ENCODE measurements around the gene SLC7A9.

The SLC7A9 gene

DNA sequence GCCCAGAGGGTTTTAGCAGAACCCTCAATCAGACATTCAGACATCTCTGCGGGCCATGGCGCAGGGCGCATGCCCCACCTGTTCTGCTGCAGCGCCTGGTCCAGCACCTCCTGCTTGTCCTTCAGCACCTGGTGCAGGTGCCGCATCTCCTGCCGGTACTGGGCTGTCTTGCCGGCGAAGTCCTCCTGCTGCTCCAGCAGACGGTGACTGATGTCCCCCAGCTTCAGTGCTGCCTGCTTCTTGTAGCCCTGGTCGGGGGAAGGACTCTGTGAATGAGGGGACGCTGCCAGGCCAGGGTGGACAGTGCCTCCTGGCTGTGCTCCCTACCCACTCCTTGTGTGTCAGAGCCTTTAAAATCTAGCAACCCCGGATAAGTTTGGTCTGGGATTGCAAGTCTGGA is 12.2 kb upstream of the SLC7A9 start:
- Histone ChIP-seq H3K36me3 (ENCODE audit: insufficient read depth, low read length) (peaks cover 5% of the 10 kb centered on the region; the same call in 1 of the 2 replicates), H3K4me3 (ENCODE audit: low read length) (no peak overlapping the region), H3K27ac (ENCODE audit: low read depth, low read length) (no peak overlapping the region), H3K9ac (ENCODE audit: low read depth, low read length) (no peak overlapping the region), H3K4me1 (ENCODE audit: insufficient read depth, low read length) (no peaks in the 10 kb centered on the region), H3K9me3 (ENCODE audit: insufficient read depth, low read depth, low read length) (no peaks in the 10 kb centered on the region), H3K27me3 (ENCODE audit: insufficient read depth, low read length) (no peaks in the 10 kb centered on the region)
- 96% methylated on average over 12 of the region's 12 CpGs for WGBS

DNA sequence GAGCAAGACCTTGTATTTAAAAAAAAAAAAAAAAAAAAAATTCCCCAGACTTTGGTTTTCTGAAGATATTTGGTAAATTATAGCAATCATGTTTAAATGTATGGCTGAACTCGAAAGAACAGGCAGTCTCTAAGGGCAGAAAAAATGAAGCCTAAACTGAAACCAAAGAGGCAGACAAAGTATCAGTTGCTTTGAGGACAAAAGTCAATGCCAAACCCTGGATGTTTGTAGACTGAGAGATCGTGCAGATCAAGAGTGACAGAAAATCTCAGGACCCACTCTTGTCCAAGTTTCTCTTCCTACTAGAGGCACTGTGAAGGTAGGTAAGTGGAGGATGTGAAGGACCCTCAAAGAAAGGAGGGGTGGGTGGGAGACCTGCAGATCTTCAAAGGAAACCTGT is 11.1 kb upstream of the SLC7A9 start:
- Histone ChIP-seq H3K9me3 (ENCODE audit: insufficient read depth, low read depth, low read length) (no peaks in the 10 kb centered on the region), H3K4me3 (ENCODE audit: low read length) (no peak overlapping the region), H3K27ac (ENCODE audit: low read depth, low read length) (no peak overlapping the region), H3K9ac (ENCODE audit: low read depth, low read length) (no peak overlapping the region), H3K36me3 (ENCODE audit: insufficient read depth, low read length) (peaks cover 5% of the 10 kb centered on the region; the same call in 1 of the 2 replicates), H3K4me1 (ENCODE audit: insufficient read depth, low read length) (peaks cover 2% of the 10 kb centered on the region), H3K27me3 (ENCODE audit: insufficient read depth, low read length) (no peaks in the 10 kb centered on the region)
- WGBS, result 87% methylated on average over 2 of the region's 2 CpGs

DNA sequence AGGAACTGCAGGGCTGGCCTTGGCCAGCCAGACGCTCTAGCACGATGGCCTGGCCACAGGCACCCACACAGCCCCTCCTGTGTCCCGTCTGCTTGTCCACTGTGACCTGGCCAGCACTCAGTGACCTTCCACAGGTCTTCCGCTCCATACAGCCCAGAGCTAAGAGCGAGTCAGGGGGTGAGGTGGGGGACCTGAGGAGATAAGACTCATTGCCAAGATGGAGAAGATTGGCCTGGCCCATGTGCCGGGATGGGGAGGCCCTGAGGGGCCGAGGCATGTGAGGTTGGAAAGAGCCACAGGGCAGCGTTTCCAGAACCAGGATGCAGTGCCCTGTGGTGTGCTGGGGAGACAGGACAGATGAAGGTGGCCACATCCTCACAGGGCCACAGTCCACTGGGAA is 10.2 kb upstream of the SLC7A9 start:
- peaks cover 5% of the 10 kb centered on the region; the same call in 1 of the 2 replicates for H3K36me3 ChIP-seq (ENCODE audit: insufficient read depth, low read length)
- no peak overlapping the region for H3K4me3 ChIP-seq (ENCODE audit: low read length)
- peaks cover 4% of the 10 kb centered on the region for H3K4me1 ChIP-seq (ENCODE audit: insufficient read depth, low read length)
- no peak overlapping the region for H3K27ac ChIP-seq (ENCODE audit: low read depth, low read length)
- no peak overlapping the region for H3K9ac ChIP-seq (ENCODE audit: low read depth, low read length)
- no peaks in the 10 kb centered on the region for H3K9me3 ChIP-seq (ENCODE audit: insufficient read depth, low read depth, low read length)
- WGBS, result 97% methylated on average over 8 of the region's 8 CpGs
- no peaks in the 10 kb centered on the region for H3K27me3 ChIP-seq (ENCODE audit: insufficient read depth, low read length)

DNA sequence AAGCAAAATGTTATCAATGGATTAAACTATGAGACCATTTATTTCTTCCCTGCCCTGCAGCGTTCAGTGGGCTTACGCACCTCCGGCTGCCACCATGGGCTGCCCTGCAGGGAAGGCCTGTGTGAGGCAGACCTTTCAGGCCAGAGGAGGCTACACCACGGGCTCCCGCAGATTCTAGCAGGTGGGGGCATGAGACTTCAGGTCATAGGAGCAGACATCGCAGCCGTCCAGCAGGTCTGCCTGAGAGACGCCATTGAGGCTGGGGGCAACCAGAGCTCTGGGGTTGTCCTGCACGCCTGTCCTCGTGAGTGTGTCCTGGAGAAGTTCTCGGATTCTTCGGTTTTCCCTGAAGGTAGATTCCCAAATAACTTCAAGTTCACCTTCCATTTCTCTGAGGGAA is 9.4 kb upstream of the SLC7A9 start:
- peaks cover 4% of the 10 kb centered on the region for H3K4me1 ChIP-seq (ENCODE audit: insufficient read depth, low read length)
- no peaks in the 10 kb centered on the region for H3K9me3 ChIP-seq (ENCODE audit: insufficient read depth, low read depth, low read length)
- peaks cover 5% of the 10 kb centered on the region; the same call in 1 of the 2 replicates for H3K36me3 ChIP-seq (ENCODE audit: insufficient read depth, low read length)
- H3K4me3 ChIP-seq (ENCODE audit: low read length), result no peak overlapping the region
- no peak overlapping the region for H3K27ac ChIP-seq (ENCODE audit: low read depth, low read length)
- H3K9ac ChIP-seq (ENCODE audit: low read depth, low read length), result no peak overlapping the region
- WGBS, result 95% methylated on average over 12 of the region's 12 CpGs
- H3K27me3 ChIP-seq (ENCODE audit: insufficient read depth, low read length), result no peaks in the 10 kb centered on the region

DNA sequence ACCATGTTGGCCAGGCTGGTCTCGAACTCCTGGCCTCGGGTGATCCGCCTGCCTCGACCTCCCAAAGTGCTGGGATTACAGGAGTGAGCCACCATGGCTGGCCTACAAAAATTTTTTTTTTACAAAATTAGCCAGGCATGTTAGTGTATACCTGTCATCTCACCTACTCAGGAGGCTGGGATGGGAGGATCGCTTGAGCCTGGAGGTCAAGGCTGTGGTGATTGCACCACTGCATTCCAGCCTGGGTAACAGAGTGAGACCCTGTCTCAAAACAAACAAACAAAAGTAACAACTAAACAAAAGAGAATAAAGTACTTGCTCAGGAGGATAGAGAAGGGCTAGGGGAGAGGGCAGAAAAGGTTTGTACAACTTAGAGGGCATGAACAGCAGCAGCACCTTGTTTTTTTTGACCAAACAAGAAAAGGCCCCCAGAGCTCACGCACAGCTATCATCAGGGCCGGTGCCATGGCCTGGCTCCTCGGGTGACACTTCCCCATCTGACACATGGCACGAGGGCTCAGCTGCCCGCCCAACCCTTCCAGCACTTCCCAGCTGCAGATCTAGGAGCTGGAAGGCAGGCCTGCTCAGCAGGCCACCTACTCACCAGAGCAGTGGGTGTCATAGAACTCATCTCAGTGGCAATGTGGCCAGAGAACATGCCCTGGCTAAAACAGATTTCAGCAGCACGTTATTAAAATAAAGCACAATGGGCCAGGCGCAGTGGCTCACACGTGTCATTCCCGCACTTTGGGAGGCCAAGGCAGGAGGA is 8.6 kb upstream of the SLC7A9 start:
- Histone ChIP-seq H3K4me3 (ENCODE audit: low read length) (no peak overlapping the region), H3K36me3 (ENCODE audit: insufficient read depth, low read length) (peaks cover 5% of the 10 kb centered on the region; the same call in 1 of the 2 replicates), H3K9me3 (ENCODE audit: insufficient read depth, low read depth, low read length) (no peaks in the 10 kb centered on the region), H3K4me1 (ENCODE audit: insufficient read depth, low read length) (peaks cover 4% of the 10 kb centered on the region), H3K27me3 (ENCODE audit: insufficient read depth, low read length) (no peaks in the 10 kb centered on the region), H3K27ac (ENCODE audit: low read depth, low read length) (no peak overlapping the region), H3K9ac (ENCODE audit: low read depth, low read length) (no peak overlapping the region)
- WGBS, result 94% methylated on average over 14 of the region's 14 CpGs

DNA sequence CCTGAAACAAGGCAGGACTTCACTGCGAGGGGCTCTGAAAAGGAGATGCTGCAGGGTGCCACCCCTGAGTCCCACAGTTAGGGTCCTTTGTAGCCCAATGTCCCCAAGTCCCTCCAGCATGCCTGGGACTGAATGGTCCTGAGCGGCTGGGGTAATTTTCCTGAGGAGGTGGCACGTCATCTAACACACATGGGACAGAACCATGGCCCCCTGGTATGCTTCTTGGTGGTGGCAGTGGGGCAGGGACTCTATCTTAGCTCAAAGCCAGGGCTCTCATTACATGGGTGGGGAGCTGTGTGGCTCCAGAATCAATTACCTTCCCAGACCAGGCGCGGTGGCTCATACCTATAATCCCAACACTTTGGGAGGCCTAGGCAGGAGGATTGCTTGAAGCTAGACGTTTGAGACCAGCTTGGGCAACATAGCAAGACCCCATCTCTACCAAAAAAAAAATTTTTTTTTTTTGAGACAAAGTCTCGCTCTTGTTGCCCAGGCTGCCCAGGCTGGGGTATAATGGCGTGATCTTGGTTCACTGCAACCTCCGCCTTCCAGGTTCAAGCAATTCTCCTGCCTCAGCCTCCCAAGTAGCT is 7.9 kb upstream of the SLC7A9 start:
- Histone ChIP-seq H3K36me3 (ENCODE audit: insufficient read depth, low read length) (peaks cover 5% of the 10 kb centered on the region; the same call in 1 of the 2 replicates), H3K27ac (ENCODE audit: low read depth, low read length) (no peak overlapping the region), H3K27me3 (ENCODE audit: insufficient read depth, low read length) (no peaks in the 10 kb centered on the region), H3K9me3 (ENCODE audit: insufficient read depth, low read depth, low read length) (no peaks in the 10 kb centered on the region), H3K4me1 (ENCODE audit: insufficient read depth, low read length) (peaks cover 4% of the 10 kb centered on the region), H3K9ac (ENCODE audit: low read depth, low read length) (no peak overlapping the region), H3K4me3 (ENCODE audit: low read length) (no peak overlapping the region)
- WGBS, result 95% methylated on average over 9 of the region's 9 CpGs

DNA sequence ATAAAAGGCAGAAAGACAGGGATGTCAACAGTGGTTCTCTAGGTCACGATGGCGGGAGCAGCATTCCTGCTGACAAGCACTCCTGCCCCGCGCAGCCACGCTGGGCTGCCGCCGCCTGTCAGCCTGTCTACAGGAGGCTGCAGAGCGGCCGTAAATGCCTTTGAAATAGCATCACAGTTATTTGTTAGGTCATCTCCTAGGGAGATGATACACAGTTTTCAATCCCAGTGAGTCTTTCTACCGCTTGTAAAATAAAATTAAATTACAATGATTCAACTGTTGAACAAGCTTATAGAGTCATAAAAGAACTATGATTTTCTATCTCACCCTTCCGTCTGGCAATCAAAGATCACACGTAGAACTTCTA is 7.3 kb upstream of the SLC7A9 start:
- WGBS, result 89% methylated on average over 12 of the region's 12 CpGs
- no peak overlapping the region for H3K9ac ChIP-seq (ENCODE audit: low read depth, low read length)
- no peaks in the 10 kb centered on the region for H3K27me3 ChIP-seq (ENCODE audit: insufficient read depth, low read length)
- no peak overlapping the region for H3K27ac ChIP-seq (ENCODE audit: low read depth, low read length)
- no peaks in the 10 kb centered on the region for H3K9me3 ChIP-seq (ENCODE audit: insufficient read depth, low read depth, low read length)
- peaks cover 4% of the 10 kb centered on the region for H3K4me1 ChIP-seq (ENCODE audit: insufficient read depth, low read length)
- H3K4me3 ChIP-seq (ENCODE audit: low read length), result no peak overlapping the region
- peaks cover 5% of the 10 kb centered on the region; the same call in 1 of the 2 replicates for H3K36me3 ChIP-seq (ENCODE audit: insufficient read depth, low read length)

DNA sequence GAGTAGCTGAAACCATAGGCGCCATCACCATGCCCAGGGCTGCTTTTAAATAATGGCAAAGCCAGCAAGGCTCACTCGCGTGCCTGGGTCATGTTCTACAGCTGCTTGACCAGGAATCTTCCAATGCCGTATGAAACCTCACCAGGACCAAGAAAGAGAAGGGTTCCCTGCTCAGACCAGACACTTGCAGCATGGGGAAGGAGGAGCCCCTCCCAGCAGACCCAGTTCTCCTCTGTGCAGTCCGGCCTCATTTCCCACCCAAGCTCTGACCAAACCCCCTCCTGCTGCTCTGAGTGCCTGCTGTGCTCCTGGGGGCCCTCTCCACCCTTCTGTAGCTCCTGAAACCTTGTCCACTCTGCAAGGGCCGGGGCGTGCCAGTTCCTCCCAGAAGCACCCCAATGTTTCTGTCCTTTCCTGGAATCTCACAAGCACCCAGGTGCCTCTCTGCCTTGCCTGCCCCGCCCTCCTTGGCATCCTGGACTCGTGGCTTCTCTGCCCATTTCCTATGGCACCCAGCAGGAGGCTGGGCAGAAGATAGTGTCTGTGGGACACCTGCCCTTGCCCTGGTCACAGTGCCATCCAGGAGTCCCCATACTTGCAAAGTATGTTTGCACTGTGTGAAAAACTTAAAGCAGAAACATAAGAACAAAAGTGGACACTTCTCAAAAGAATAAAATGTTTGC is 6.8 kb upstream of the SLC7A9 start:
- 91% methylated on average over 9 of the region's 9 CpGs for WGBS
- Histone ChIP-seq H3K9me3 (ENCODE audit: insufficient read depth, low read depth, low read length) (no peaks in the 10 kb centered on the region), H3K27ac (ENCODE audit: low read depth, low read length) (no peak overlapping the region), H3K4me3 (ENCODE audit: low read length) (no peak overlapping the region), H3K27me3 (ENCODE audit: insufficient read depth, low read length) (no peaks in the 10 kb centered on the region), H3K4me1 (ENCODE audit: insufficient read depth, low read length) (peaks cover 4% of the 10 kb centered on the region), H3K9ac (ENCODE audit: low read depth, low read length) (no peak overlapping the region), H3K36me3 (ENCODE audit: insufficient read depth, low read length) (peaks cover 5% of the 10 kb centered on the region; the same call in 1 of the 2 replicates)

DNA sequence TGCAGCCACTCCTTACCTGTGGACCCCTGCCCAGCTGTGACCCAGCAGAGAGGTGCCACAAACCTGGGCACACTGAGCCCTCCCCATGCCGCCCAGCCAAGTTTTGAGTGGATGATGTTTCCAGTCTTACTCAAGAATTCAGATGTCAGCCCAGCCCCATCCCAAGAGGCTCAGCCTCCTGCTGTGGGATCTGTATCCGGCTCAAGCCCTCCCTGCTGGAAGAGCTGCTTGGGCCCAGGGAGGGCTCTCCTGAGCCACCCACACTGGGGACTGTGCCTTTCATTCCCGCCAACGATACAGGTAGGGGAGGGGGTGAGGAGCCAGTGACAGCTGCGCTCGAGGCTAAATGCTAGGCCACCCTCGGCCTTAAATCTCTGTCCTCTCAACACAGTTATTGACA is 5.9 kb upstream of the SLC7A9 start:
- Histone ChIP-seq H3K27ac (ENCODE audit: low read depth, low read length) (no peak overlapping the region), H3K36me3 (ENCODE audit: insufficient read depth, low read length) (0 out of 2 replicates have a peak, but pooled peaks cover 5% of the 10 kb centered on the region), H3K9me3 (ENCODE audit: insufficient read depth, low read depth, low read length) (no peaks in the 10 kb centered on the region), H3K4me3 (ENCODE audit: low read length) (no peak overlapping the region), H3K27me3 (ENCODE audit: insufficient read depth, low read length) (no peaks in the 10 kb centered on the region), H3K4me1 (ENCODE audit: insufficient read depth, low read length) (peaks cover 4% of the 10 kb centered on the region), H3K9ac (ENCODE audit: low read depth, low read length) (no peak overlapping the region)
- WGBS, result 70% methylated on average over 7 of the region's 7 CpGs

DNA sequence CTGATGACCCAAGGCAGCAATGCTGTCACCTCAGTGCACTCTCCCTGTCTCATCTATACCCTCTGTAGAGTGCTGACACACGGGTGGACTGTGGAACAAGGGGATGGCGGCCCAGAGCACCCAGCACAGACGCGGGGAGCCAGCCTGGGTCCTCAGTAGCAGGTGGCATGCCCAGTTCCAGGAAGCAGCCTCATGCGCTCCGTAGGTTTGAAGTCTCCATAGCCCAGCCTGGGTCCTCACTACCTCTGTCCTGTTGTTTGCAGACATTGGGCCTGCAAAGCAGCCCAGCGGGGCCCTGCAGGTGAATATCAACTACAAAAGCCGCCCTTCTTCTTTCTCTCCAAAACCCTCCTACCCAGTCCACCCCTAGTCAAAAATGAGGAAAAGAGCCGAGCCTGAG is 5.0 kb upstream of the SLC7A9 start:
- 88% methylated on average over 9 of the region's 9 CpGs for WGBS
- H3K9me3 ChIP-seq (ENCODE audit: insufficient read depth, low read depth, low read length), result no peaks in the 10 kb centered on the region
- H3K4me1 ChIP-seq (ENCODE audit: insufficient read depth, low read length), result peaks cover 4% of the 10 kb centered on the region
- no peak overlapping the region for H3K9ac ChIP-seq (ENCODE audit: low read depth, low read length)
- H3K4me3 ChIP-seq (ENCODE audit: low read length), result no peak overlapping the region
- 0 out of 2 replicates have a peak, but pooled peaks cover 5% of the 10 kb centered on the region for H3K36me3 ChIP-seq (ENCODE audit: insufficient read depth, low read length)
- H3K27me3 ChIP-seq (ENCODE audit: insufficient read depth, low read length), result no peaks in the 10 kb centered on the region
- no peak overlapping the region for H3K27ac ChIP-seq (ENCODE audit: low read depth, low read length)

DNA sequence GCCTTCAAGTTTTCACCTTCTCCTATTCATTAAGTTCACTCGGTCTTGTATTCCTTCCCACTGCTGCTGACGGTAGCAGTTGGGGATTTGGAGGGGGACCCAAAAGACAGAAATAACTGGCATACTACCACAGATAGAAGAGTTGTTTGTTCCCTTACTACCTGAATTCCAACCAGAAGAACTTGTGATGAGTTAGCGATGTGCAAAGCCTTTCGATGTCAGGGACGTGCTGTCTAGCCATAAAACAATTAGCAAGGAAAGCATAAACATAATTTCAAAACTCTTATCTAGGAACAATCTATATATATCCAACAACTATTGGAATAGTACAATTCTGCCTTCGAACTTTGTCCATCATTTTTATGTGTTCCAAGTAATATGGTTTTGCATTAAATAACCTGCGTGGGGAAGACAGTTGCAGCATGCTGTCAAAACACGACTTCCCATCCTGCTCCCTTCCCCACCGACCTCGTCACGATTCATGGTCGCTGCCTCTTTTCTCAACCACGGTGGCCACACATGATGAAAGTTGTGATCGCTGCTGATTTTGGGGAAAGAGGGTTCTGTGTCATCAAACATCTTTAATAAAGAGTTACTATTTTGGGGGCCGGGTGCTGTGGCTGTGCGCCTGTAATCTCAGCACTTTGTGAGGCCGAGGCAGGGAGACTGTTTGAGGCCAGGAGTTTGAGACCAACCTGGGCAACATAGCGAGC is 3.8 kb upstream of the SLC7A9 start:
- no peak overlapping the region for H3K27ac ChIP-seq (ENCODE audit: low read depth, low read length)
- WGBS, result 91% methylated on average over 17 of the region's 18 CpGs
- H3K4me3 ChIP-seq (ENCODE audit: low read length), result no peak overlapping the region

More for the DNA sequence above, 3.8 kb upstream of the SLC7A9 start:
- Histone ChIP-seq H3K9me3 (ENCODE audit: insufficient read depth, low read depth, low read length) (no peaks in the 10 kb centered on the region), H3K9ac (ENCODE audit: low read depth, low read length) (no peak overlapping the region), H3K27me3 (ENCODE audit: insufficient read depth, low read length) (no peaks in the 10 kb centered on the region), H3K36me3 (ENCODE audit: insufficient read depth, low read length) (no peaks in the 10 kb centered on the region), H3K4me1 (ENCODE audit: insufficient read depth, low read length) (peaks cover 4% of the 10 kb centered on the region)

All from HUES64 (cell line).